Measurements from ENCODE around the gene RFT1.

The RFT1 gene

GRCh38 chr3:53069422-53070068 lies 60.7 kb downstream of the RFT1 start:
- Histone ChIP-seq H3K27ac (ENCODE audit: low read length) (no peak overlapping the region), H3K79me2 (ENCODE audit: low read length) (no peaks in the 10 kb centered on the region), H3K36me3 (replicated peaks; ENCODE audit: low read depth, low read length) (no peaks in the 10 kb centered on the region), H3K4me3 (ENCODE audit: low read length) (no peak overlapping the region), H2AFZ (ENCODE audit: low read depth, low read length) (no peak overlapping the region), H3K9ac (ENCODE audit: low read length) (no peak overlapping the region), H4K20me1 (ENCODE audit: insufficient read depth, low read length) (no peaks in the 10 kb centered on the region), H3K4me2 (ENCODE audit: low read length) (no peak overlapping the region), H3K27me3 (ENCODE audit: low read depth, low read length) (0 out of 2 replicates have a peak, but pooled peaks cover 4% of the 10 kb centered on the region), H3K9me3 (ENCODE audit: insufficient read depth, low read length) (no peaks in the 10 kb centered on the region), H3K4me1 (ENCODE audit: low read length) (peaks cover 12% of the 10 kb centered on the region)
- TF ChIP-seq EZH2phosphoT487 (IDR thresholded peaks at IDR 0.05; ENCODE audit: low read depth) = no peak
- TF ChIP-seq CTCF (IDR thresholded peaks at IDR 0.05; ENCODE audit: low read depth, low read length) = no peak

GRCh38 chr3:53068176-53068575 lies 62.1 kb downstream of the RFT1 start:
- TF ChIP-seq EZH2phosphoT487 (IDR thresholded peaks at IDR 0.05; ENCODE audit: low read depth) (no peak), CTCF (IDR thresholded peaks at IDR 0.05; ENCODE audit: low read depth, low read length) (no peak)
- H2AFZ ChIP-seq (ENCODE audit: low read depth, low read length) = no peak overlapping the region
- H3K36me3 ChIP-seq (replicated peaks; ENCODE audit: low read depth, low read length) = no peaks in the 10 kb centered on the region
- no peak overlapping the region for H3K9ac ChIP-seq (ENCODE audit: low read length)
- no peak overlapping the region for H3K27ac ChIP-seq (ENCODE audit: low read length)
- H3K9me3 ChIP-seq (ENCODE audit: insufficient read depth, low read length) = no peaks in the 10 kb centered on the region
- H3K79me2 ChIP-seq (ENCODE audit: low read length) = no peaks in the 10 kb centered on the region
- 0 out of 2 replicates have a peak, but pooled peaks cover 12% of the 10 kb centered on the region for H3K27me3 ChIP-seq (ENCODE audit: low read depth, low read length)
- H3K4me1 ChIP-seq (ENCODE audit: low read length) = 0 out of 2 replicates have a peak, but pooled peaks cover 5% of the 10 kb centered on the region
- H3K4me2 ChIP-seq (ENCODE audit: low read length) = no peak overlapping the region
- H3K4me3 ChIP-seq (ENCODE audit: low read length) = no peak overlapping the region
- no peaks in the 10 kb centered on the region for H4K20me1 ChIP-seq (ENCODE audit: insufficient read depth, low read length)

GRCh38 chr3:53067567-53067966 lies 62.7 kb downstream of the RFT1 start:
- no peak overlapping the region for H3K9ac ChIP-seq (ENCODE audit: low read length)

More at GRCh38 chr3:53067567-53067966, 62.7 kb downstream of the RFT1 start:
- Histone ChIP-seq H3K27ac (ENCODE audit: low read length) (no peak overlapping the region), H3K9me3 (ENCODE audit: insufficient read depth, low read length) (no peaks in the 10 kb centered on the region), H3K36me3 (replicated peaks; ENCODE audit: low read depth, low read length) (no peaks in the 10 kb centered on the region), H3K27me3 (ENCODE audit: low read depth, low read length) (peaks cover 16% of the 10 kb centered on the region), H4K20me1 (ENCODE audit: insufficient read depth, low read length) (no peaks in the 10 kb centered on the region), H3K4me2 (ENCODE audit: low read length) (no peak overlapping the region), H3K4me1 (ENCODE audit: low read length) (0 out of 2 replicates have a peak, but pooled peaks cover 5% of the 10 kb centered on the region), H3K4me3 (ENCODE audit: low read length) (no peak overlapping the region), H2AFZ (ENCODE audit: low read depth, low read length) (no peak overlapping the region), H3K79me2 (ENCODE audit: low read length) (no peaks in the 10 kb centered on the region)
- TF ChIP-seq EZH2phosphoT487 (IDR thresholded peaks at IDR 0.05; ENCODE audit: low read depth) = no peak
- TF ChIP-seq CTCF (IDR thresholded peaks at IDR 0.05; ENCODE audit: low read depth, low read length) = no peak

Measured in OCI-LY3 (cell line).